GM21515 (cell line): Measurements from ENCODE around the gene DUOXA2.
A peak's percentile ranks its signal among the peaks of the same experiment; 100 is the strongest.

Experiments used
- ATAC-seq: cut with Tn5 transposase; IDR thresholded peaks from one replicate; pipeline ENCODE4 v1.9.1; 2021; ENCODE audit not compliant: unreplicated experiment

DUOXA2 gene

GRCh38 chr15:45116482-45117307, 2.6 kb downstream of the DUOXA2 start:
- no peak for ATAC-seq

GRCh38 chr15:45117308-45118130, 3.4 kb downstream of the DUOXA2 start:
- no peak for ATAC-seq

GRCh38 chr15:45118131-45118588, 4.0 kb downstream of the DUOXA2 start:
- peak; percentile 95 for ATAC-seq

- ATAC-seq, result no peak
These were observed 4.9 kb downstream of the DUOXA2 start for GRCh38 chr15:45118996-45119395.

GRCh38 chr15:45120081-45120972, 6.2 kb downstream of the DUOXA2 start:
- no peak for ATAC-seq

- ATAC-seq, result no peak
These were observed 6.9 kb downstream of the DUOXA2 start for GRCh38 chr15:45121020-45121419.

GRCh38 chr15:45121706-45122417, 7.7 kb downstream of the DUOXA2 start:
- ATAC-seq, result no peak

- ATAC-seq, result no peak
These were observed 8.6 kb downstream of the DUOXA2 start for GRCh38 chr15:45122719-45123118.

GRCh38 chr15:45123397-45123796, 9.3 kb downstream of the DUOXA2 start:
- ATAC-seq, result no peak

- ATAC-seq, result no peak
These were observed 12.5 kb downstream of the DUOXA2 start for GRCh38 chr15:45126535-45127158.

- ATAC-seq, result no peak
These were observed 15.0 kb downstream of the DUOXA2 start for GRCh38 chr15:45128971-45129639.

- no peak for ATAC-seq
These were observed 15.6 kb downstream of the DUOXA2 start, which contains the start of the genes DUOX1 and DUOXA1 for GRCh38 chr15:45129651-45130129. TSS of gene DUOX1 (plus strand) at chr15:45129994. CDS start at chr15:45131967, 1,973 bp downstream. TSS of gene DUOXA1 (minus strand) at chr15:45129879. CDS start at chr15:45123014, 6,865 bp downstream.

- ATAC-seq, result no peak
These were observed 16.3 kb downstream of the DUOXA2 start for GRCh38 chr15:45130291-45131000.

- no peak for ATAC-seq
These were observed 17.4 kb downstream of the DUOXA2 start for GRCh38 chr15:45131510-45131909.

- no peak for ATAC-seq
These were observed 18.9 kb downstream of the DUOXA2 start for GRCh38 chr15:45132844-45133560.

GRCh38 chr15:45133561-45133920, 19.4 kb downstream of the DUOXA2 start:
- no peak for ATAC-seq

GRCh38 chr15:45134046-45134445, 19.9 kb downstream of the DUOXA2 start:
- no peak for ATAC-seq
